NCI-H128 (cell line): ENCODE measurements around the gene RFX7.

Experiments
- DNase-seq: peaks from one replicate; lab custom pipeline; 2025; ENCODE audit not compliant: unreplicated experiment; lab: John Stamatoyannopoulos, UW

RFX7 gene

DNA sequence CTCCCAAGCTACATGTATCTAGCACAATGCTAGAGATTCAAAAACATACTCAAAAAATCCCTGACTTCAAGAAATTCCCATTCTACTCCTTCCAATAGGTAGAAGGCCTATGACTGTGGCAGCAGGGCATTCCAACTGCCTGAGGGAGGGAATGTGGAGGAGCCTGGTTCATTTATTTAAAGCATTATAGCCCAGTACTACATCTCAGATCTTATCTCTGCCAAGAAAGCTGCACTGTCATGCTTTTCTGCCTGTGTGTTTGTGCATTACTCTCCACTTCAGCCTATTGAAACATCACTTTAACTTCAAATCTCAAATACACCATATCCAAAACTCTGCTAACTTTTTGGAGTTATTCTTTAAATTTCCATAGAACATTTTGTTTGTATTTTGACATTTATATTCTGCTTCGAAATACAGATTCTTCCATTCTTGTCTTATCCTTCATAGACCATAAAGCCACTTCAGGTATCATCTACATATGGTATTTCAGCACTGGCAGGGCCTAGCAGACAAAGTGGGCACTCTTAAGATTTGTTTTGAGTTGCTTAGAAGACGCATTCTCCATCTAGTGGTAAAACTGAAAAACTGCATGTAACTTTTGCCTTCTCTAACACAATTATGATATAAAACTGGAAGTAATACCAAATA is 191.2 kb downstream of the RFX7 start:
- no peak for DNase-seq

DNA sequence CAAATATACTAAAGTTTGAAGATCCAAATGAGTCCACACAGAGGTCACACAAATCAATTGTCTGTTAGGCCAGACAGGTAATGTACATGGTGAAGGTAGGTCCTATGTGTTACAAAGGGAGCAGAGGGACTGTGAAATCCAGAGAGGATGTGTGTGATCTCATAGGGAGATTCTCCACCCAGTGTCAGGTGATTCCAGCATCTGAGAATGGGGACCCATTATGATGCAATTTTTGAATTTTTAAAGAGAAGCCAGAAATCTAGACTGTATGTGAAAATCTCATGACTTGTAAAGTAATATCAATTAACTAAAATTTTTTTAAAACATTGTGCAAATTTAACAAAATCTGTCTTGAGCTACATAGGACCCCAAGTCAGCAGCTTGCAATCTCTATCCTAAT is 192.0 kb downstream of the RFX7 start:
- no peak for DNase-seq

DNA sequence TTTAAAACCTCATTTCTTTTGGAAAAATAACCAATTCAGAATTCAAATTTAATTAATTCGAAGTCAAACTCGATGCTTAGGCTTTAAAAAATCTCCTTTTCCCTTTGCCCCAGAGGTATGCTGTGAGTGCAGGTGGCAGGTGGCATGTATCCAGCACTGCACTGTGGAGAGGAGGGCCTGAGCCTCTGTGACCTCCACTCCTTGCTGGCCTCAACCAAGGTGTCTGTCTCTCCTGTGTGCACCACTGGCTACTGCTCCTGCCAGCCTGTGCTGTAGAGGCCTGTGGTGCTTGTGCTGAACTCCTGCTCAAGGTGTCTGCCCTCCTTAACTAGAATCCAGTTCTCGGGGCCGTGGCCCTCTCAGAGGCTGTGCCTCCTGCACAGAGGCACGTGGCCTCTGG is 194.1 kb downstream of the RFX7 start:
- DNase-seq = no peak

DNA sequence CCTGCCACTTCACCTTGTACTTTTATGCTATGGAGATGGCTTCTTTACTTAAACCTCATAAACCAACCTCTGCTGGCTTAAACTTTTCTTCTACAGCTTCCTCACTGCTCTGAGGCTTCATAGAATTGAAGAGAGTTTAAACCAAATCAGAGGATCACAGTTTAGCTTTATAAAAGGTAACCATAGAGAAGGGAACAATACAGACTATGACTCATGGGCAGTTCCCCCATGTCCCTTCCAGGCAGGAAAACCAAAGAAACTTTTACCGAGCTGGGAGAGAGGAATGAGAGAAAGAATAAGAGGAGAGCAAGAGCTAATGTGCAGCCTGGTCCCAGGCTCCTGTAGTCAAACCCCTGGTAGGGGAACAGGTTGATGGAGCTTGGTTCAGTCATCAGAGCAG is 196.3 kb downstream of the RFX7 start:
- DNase-seq = no peak

- DNase-seq = no peak
Observed at GRCh38 chr15:56045068-56045748, 198.5 kb downstream of the RFX7 start.

DNA sequence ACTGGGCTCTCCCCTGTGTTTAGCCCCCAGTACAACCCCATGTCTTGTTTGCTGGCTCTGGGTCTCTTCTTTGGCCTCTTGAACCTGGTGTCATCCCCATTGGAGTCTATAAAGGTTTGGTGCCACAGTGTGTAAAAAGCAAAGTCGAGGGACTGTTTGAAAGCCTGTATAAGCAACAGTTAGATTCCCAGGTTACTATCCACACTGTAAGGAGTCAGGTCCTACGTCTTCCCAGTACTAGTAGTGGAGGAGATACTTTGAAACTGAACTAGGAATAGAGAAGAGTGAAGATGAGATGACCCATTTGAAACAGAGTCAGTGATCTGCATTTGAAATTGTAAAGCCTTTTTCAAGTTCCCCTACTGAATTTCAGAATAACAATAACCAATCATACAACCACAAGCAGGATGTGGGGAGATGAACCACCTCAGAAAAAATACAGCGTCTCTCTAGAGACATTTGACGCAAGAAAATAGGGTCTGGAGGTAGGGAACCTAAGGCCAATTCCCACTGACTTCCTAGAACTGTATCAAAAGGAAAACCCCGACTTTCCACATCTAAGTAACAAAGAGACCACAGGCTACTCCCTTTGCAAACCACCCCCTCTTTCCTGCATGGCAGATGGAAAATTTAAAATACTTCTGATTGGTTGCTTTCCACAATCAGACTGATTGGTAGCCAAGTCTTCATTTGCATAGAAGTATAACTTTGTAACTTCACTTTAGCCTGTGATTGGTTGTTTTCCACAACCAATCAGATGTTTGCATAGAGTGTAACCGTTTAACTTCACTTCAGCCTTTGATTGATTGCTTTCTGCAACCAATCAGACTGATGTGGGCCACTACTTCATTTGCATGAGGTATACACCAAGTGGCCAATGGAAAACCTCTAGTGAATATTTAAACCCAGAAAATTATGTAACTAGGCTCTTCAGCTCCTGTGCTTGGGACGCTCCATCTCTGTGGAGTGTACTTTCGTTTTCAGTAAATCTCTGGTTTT is 200.4 kb downstream of the RFX7 start:
- DNase-seq = no peak

GRCh38 chr15:56042498-56042897 is 201.2 kb downstream of the RFX7 start:
- no peak for DNase-seq

DNA sequence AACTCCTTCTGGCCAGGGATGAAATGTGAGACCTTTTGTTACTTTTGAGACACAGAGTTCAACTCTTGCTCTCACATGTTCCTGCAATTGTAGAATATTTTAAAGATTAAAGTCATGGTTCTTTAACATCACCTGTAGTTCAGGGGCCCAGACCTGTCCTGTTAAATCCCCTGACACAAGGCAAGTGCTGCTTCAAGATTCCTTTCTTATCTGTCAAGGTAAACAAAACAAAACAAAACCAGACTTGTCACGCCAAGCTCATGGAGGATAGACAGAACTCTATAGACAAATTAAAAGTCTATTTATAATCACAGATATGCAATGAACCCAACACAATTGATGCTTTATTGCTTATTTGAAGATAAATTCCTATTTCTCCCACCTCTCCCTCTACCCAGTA is 201.6 kb downstream of the RFX7 start:
- DNase-seq = no peak

DNA sequence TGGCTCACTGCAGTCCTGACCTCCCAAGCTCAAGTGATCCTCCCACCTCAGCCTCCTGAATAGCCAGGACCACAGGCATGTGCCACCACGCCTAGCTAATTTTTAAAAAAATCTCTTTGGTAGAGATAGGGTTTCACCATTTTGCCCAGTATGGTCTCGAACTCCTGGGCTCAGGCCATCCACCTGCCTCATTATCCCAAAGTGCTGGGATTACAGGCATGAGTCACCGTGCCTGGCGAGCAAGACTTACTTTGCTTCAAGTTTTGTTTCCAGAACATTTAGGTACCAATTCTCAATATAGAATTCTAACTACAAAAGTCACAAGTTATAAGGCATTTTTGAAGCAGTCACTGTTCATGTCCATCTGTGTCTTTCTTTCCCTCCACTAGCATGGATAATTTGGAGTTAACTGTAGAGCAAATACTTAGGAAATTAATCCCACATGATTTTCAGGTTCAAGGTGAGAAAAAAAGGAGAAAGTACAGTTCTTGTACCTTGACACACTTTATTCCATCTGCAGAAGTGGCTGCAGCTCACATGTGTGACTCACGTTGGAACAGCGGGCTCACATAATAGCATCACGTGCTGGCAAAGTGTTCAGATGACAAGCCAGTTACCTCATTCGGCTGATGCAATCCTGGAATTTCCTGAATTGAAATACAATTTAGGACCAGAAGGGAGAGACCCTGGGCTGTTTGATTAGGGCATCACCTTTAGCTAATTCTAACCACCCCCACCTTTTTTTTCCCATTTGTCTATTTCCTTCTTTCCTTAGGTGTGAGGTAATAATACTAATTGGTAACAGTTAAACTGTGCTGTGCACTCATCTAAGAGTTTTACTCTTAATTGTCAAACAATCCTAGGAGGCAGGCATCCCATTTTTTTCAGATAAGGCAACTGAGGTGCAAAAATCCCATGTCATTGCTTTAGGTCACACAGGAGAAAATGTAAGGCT is 203.3 kb downstream of the RFX7 start:
- no peak for DNase-seq

DNA sequence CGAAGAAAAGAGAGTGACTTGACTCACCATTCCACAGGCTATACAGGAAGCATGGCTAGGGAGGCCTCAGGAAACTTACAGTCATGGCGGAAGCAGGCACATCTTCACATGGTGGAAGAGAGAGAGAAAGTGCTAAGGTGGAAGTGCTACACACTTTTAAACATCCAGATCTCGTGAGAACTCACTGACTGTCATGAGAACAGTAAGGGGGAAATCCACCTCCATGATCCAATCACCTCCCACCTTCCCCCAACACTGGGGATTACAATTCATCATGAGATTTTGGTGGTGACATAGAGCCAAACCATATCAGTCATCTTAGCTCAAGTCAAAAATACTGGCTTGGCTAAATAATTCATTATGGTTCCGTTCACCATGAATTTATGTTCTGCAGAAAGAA is 205.0 kb downstream of the RFX7 start:
- DNase-seq = no peak

GRCh38 chr15:56038015-56038414 is 205.7 kb downstream of the RFX7 start:
- DNase-seq = no peak
